Measurements from ENCODE around the gene CD55. TPM values are rescaled to one million over a fixed set of nuclear protein-coding genes. Genes with fewer than 3 reads are reported as not detected.
A peak's percentile ranks its signal among the peaks of the same experiment; 100 is the strongest.

CD55 gene
- total and polyA plus RNA-seq, 12 donors: 76.1 to 600 (median 244) TPM

DNA sequence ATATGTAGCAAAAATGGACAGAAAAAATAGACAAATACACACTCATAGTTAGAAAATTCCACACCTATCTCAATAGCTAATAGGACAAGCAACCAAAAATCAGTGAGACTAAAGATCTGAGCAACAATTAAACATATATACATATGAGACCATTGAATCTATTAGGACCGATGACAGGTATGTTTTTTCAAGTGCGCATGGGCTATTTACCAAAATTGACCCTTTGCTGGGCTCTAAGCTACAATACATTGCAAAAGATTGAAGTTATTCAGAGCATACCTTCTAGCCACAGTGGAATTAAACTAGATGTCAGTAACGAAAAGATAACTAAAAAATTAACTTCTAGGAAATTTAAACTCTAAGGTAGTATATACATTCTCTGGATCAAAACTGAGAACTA lies 13.7 kb downstream of the CD55 start:
- H3K27me3 ChIP-seq: no peaks in the 10 kb centered on the region
- peaks cover 0 to 4% (median 0%) of the 10 kb centered on the region in 3 donors for H3K9me3 ChIP-seq (replicated peaks in 1 of 3)
- H3K4me1 ChIP-seq (replicated peaks in 1 of 2): peaks cover 0 to 4% of the 10 kb centered on the region in 2 donors
- 94 to 97% (median 96%) methylated on average over 3 of the region's 3 CpGs for WGBS, 4 donors
- TF ChIP-seq POLR2A (IDR thresholded peaks at IDR 0.05) (no peak), CTCF (IDR thresholded peaks at IDR 0.05) (no peak)
- intact Hi-C loops (cut with DNase I): no loop called here
- no peak for DNase-seq
- peaks cover 0 to 42% of the 10 kb centered on the region in 2 donors for H3K36me3 ChIP-seq (replicated peaks in 1 of 2)
- no peak overlapping the region for H3K4me3 ChIP-seq
- peak overlapping the region in 1 of 5 donors; percentile 70 for H3K27ac ChIP-seq

GRCh38 chr1:207335695-207336363 lies 14.4 kb downstream of the CD55 start:
- TF ChIP-seq CTCF (IDR thresholded peaks at IDR 0.05) (peak in 1 of 6 experiments; percentile 15), POLR2A (IDR thresholded peaks at IDR 0.05) (no peak)
- peaks cover 0 to 4% of the 10 kb centered on the region in 2 donors for H3K4me1 ChIP-seq (replicated peaks in 1 of 2)
- peak overlapping the region in 3 of 5 donors; percentile 7 to 70 (median 61) for H3K27ac ChIP-seq
- H3K9me3 ChIP-seq (replicated peaks in 1 of 3): peaks cover 0 to 4% (median 0%) of the 10 kb centered on the region in 3 donors
- H3K27me3 ChIP-seq: no peaks in the 10 kb centered on the region
- no peak overlapping the region for H3K4me3 ChIP-seq
- peaks cover 0 to 43% of the 10 kb centered on the region in 2 donors for H3K36me3 ChIP-seq (replicated peaks in 1 of 2)
- intact Hi-C loops (cut with DNase I): no loop called here
- 57 to 68% (median 61%) methylated on average over 6 of the region's 6 CpGs for WGBS, 4 donors
- peak in 6 of 7 donors; percentile 55 to 77 (median 63) for DNase-seq

DNA sequence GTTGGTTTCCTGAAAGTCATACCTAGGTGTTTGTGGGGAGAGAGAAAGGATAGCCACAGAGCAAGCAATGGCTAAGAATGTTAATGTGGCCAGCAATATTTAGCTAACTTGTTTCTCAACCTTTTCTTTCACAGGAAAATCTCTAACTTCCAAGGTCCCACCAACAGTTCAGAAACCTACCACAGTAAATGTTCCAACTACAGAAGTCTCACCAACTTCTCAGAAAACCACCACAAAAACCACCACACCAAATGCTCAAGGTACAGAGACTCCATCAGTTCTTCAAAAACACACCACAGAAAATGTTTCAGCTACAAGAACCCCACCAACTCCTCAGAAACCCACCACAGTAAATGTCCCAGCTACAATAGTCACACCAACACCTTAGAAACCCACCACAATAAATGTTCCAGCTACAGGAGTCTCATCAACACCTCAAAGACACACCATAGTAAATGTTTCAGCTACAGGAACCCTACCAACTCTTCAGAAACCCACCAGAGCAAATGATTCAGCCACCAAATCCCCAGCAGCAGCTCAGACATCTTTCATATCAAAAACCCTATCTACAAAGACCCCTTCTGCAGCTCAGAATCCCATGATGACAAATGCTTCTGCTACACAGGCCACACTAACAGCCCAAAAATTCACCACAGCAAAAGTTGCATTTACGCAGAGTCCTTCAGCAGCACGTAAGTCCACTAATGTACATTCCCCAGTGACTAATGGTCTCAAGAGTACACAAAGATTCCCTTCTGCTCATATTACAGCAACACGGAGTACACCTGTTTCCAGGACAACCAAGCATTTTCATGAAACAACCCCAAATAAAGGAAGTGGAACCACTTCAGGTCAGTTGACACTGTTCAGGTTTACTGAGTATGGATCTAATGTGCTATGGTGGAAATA lies 15.3 kb downstream of the CD55 start:
- Histone ChIP-seq H3K27ac (peak overlapping the region in 3 of 5 donors; percentile 7 to 70 (median 13)), H3K4me1 (replicated peaks in 1 of 2) (peaks cover 0 to 13% of the 10 kb centered on the region in 2 donors), H3K9me3 (replicated peaks in 1 of 3) (peaks cover 0 to 4% (median 0%) of the 10 kb centered on the region in 3 donors), H3K36me3 (replicated peaks in 1 of 2) (peaks cover 0 to 37% of the 10 kb centered on the region in 2 donors), H3K4me3 (no peak overlapping the region), H3K27me3 (no peaks in the 10 kb centered on the region)
- WGBS, 4 donors: 54 to 67% (median 59%) methylated on average over 3 of the region's 3 CpGs
- DNase-seq: no peak
- intact Hi-C loops (cut with DNase I): no loop called here
- TF ChIP-seq POLR2A (IDR thresholded peaks at IDR 0.05): no peak
- TF ChIP-seq CTCF (IDR thresholded peaks at IDR 0.05): no peak

DNA sequence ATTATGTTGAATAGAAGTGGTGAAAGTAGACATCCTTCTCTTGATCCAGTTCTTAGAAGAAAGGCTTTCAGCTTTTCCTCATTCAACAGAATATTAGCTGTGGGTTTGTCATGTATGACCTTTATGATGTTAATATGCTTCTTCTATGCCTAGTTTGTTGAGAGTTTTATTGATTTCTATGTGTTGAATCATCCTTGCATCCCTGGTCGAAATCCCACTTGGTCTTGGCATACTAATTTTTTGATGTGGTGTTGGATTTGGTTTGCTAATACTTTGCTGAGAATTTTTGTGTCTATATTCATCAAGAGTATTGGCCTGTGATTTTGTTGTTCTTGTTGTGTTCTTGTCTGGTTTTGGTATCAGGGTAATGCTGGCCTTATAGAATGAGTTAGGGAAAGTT lies 20.9 kb downstream of the CD55 start:
- WGBS, 4 donors: 60 to 87% (median 67%) methylated on average over 1 of the region's 1 CpG
- DNase-seq: no peak
- Histone ChIP-seq H3K36me3 (replicated peaks in 1 of 2) (peaks cover 0 to 53% of the 10 kb centered on the region in 2 donors), H3K4me1 (replicated peaks in 1 of 2) (peaks cover 0 to 24% of the 10 kb centered on the region in 2 donors), H3K27me3 (no peaks in the 10 kb centered on the region), H3K4me3 (no peak overlapping the region), H3K9me3 (replicated peaks in 1 of 3) (no peaks in the 10 kb centered on the region), H3K27ac (no peak overlapping the region)
- intact Hi-C loops (cut with DNase I): no loop called here
- TF ChIP-seq POLR2A (IDR thresholded peaks at IDR 0.05): no peak
- TF ChIP-seq CTCF (IDR thresholded peaks at IDR 0.05): no peak

Measured in adrenal gland (tissue), 12 donors.